Sigmoid colon (tissue), 7 donors: ENCODE data around the gene TOMM70. TPM values are rescaled to one million over a fixed set of nuclear protein-coding genes. Genes with fewer than 3 reads are reported as not detected.

ENCODE experiments used
- DNase-seq: peaks from one replicate; pipeline ENCODE4 v3.0.0-alpha.2; 2019
- H3K27ac ChIP-seq, 4 donors: fragments of 200-600 bp; sonication (generic); one replicate each; pipeline ENCODE4 v1.5.1; 2016 to 2019; ENCODE audit warnings: mild to moderate bottlenecking in 1 of 4
- H3K27me3 ChIP-seq, 3 donors: fragments of 200-600 bp; sonication (generic); one replicate each; pipeline ENCODE4 v1.5.1; 2019; ENCODE audit warnings: mild to moderate bottlenecking in 1 of 3
- H3K36me3 ChIP-seq, 4 donors: fragments of 200-600 bp; sonication (generic); one replicate each; pipeline ENCODE4 v1.5.1; 2016 to 2019
- H3K4me1 ChIP-seq, 4 donors: fragments of 200-600 bp; sonication (generic); one replicate each; pipeline ENCODE4 v1.5.1; 2017 to 2019
- H3K4me3 ChIP-seq, 4 donors: fragments of 200-600 bp; sonication (generic); one replicate each; pipeline ENCODE4 v1.5.1; 2017 to 2019; ENCODE audit warnings: mild to moderate bottlenecking in 2 of 4, moderate library complexity in 1 of 4
- H3K9me3 ChIP-seq, 4 donors: fragments of 200-600 bp in 3 of 4; sonication (generic) in 3 of 4; one replicate each; pipeline versions ENCODE4 v1.5.1 to v1.6.1; 2013 to 2019
- EP300 ChIP-seq, 4 donors: sonication (generic); formaldehyde crosslinking; IDR thresholded peaks; one replicate each; pipeline ENCODE4 v1.6.1; 2017; ENCODE audit warnings: antibody characterized with exemption in 4 of 4
- POLR2A ChIP-seq, 2 donors: fragments of 450-650 bp; IDR thresholded peaks; one replicate each; pipeline ENCODE4 v1.6.1; 2016; ENCODE audit warnings: antibody characterized with exemption in 2 of 2, mild to moderate bottlenecking in 2 of 2, moderate library complexity in 2 of 2
- POLR2AphosphoS5 ChIP-seq, 4 donors: sonication (generic); formaldehyde crosslinking; IDR thresholded peaks; one replicate each; pipeline ENCODE4 v1.6.1; 2017; ENCODE audit warnings: antibody characterized with exemption in 4 of 4
- WGBS, 2 donors: extraction: QIAGEN DNeasy Blood & Tissue Kit; methylation state at CpG; one replicate each; pipeline ENCODE4 v1.1.7; 2013; 5-methylcytosine and 5-hydroxymethylcytosine counted together
- intact Hi-C: fragments of 100-400 bp; cut with DNase I; formaldehyde crosslinking; loops from one replicate; pipeline ENCODE4 v1.15.1; 2023
- polyA plus RNA-seq, 3 donors: library from polyadenylated mRNA; stranded (reverse); fragments of 200-250 nt; gene quantifications; one replicate each; pipeline ENCODE4 v1.2.3, GENCODE V29; 2013
- total RNA-seq, 4 donors: library from RNA; depleted of rRNA; stranded (reverse); fragments of >200 nt; gene quantifications; one replicate each; pipeline ENCODE4 v1.1.0, GENCODE V29; 2016
- TF ChIP-seq, protein P1 (sequence below), 4 experiments: fragments of 450-650 bp in 3 of 4; fragments of 200-600 bp in 1 of 4; IDR thresholded peaks; one replicate each; pipeline ENCODE4 v1.5.1; 2016 to 2019; ENCODE audit warnings: antibody characterized with exemption in 4 of 4, mild to moderate bottlenecking in 3 of 4, moderate library complexity in 2 of 4
- donor health status: healthy with polysubstance abuse.
- donor health status: Bipolar disorder and iron deficiency.
- donor health status: healthy.

The TOMM70 gene
- total and polyA plus RNA-seq, 7 donors, result 17.4 to 54.9 (median 49.6) TPM

DNA sequence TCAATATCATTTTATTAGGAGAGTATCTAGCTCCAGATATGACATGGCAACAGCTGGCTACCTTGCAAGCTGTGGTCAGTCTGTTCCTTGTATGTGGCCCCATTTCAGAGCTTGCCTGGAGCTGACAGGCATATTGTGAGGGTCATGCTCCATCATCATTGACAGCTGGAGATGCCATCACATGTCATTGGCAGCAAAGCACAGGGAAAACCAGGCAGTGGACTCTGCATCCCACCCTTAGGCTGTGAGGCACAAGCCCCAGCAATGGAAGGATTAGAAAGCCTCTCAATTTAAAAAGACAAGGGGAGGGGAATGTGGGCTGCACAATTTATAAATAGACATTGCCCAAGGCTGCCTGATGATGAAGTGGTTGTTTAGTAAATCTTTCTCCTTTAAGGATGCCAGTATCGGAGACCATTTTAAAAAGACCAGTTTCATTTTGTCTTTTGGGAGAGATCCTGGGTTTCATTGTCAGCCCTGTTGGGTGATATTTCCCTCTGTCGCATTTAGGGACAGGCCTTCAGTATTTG, 28.4 kb upstream of the TOMM70 start:
- no peaks in the 10 kb centered on the region for H3K4me1 ChIP-seq
- no peak overlapping the region for H3K27ac ChIP-seq
- H3K9me3 ChIP-seq, result no peaks in the 10 kb centered on the region
- intact Hi-C loops, result no loop called here
- TF ChIP-seq EP300 (IDR thresholded peaks at IDR 0.05), result no peak
- DNase-seq, result no peak
- no peak overlapping the region for H3K4me3 ChIP-seq
- H3K27me3 ChIP-seq, result no peaks in the 10 kb centered on the region
- H3K36me3 ChIP-seq, result no peaks in the 10 kb centered on the region
- WGBS, 2 donors, result 91% methylated on average over 2 of the region's 2 CpGs

DNA sequence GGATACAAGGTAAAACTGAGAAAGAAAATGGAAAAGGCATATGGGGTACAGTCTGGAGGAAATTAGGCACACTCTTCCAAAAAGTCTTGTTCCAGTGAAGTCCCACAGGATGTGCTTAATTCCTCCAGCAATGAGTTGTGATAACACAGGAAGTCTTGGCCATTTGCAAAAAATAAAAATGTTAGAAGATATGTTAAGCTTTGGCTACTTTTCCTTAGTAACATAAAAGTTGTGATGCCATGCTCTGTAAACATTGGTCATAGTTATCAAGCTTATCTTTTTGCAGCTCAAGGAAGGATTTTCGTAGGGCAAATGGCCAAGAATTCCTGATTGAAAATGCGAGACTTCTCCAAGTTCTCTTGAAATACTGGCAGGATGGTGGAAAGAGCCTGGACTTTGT, 26.8 kb upstream of the TOMM70 start:
- WGBS, 2 donors, result 57 to 70% methylated on average over 2 of the region's 2 CpGs
- H3K27ac ChIP-seq, result no peak overlapping the region
- intact Hi-C loops, result no loop called here

DNA sequence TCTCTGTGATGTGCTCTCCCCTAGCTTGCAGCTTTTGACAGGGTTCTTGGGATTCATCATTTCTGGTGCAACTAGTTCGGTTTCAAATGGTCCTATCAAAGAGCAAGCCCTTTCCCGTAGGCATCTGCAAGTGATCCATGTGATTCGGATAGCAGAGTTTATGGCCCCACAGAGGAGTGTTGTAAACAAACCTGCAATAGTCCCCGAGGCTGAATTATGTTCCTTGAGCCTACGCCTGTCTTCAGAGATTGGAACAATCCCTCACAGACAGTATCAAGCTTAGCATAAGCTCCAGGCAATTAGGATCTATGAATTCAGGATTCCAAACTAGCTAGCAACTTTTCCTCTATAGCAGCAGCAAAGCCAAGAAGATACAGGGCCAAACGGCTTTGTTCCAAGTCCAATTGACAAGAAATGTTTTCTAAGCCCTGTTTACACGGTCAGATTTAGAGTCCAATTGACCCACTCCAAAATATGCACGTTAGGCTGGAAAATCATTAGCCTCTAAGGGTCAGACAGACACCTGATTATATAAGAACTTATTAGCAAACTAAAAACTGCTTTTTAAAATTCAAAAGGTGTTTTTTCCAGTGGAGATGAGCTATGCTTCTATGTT, 25.3 kb upstream of the TOMM70 start:
- intact Hi-C loops, result no loop called here
- Histone ChIP-seq H3K27ac (no peak overlapping the region), H3K27me3 (no peaks in the 10 kb centered on the region), H3K9me3 (no peaks in the 10 kb centered on the region), H3K4me3 (no peak overlapping the region), H3K4me1 (no peaks in the 10 kb centered on the region), H3K36me3 (no peaks in the 10 kb centered on the region)
- DNase-seq, result no peak
- 9 to 52% methylated on average over 8 of the region's 8 CpGs for WGBS, 2 donors
- TF ChIP-seq POLR2AphosphoS5 (IDR thresholded peaks at IDR 0.05), result no peak

More for the DNA sequence above, 26.8 kb upstream of the TOMM70 start:
- Histone ChIP-seq H3K9me3 (no peaks in the 10 kb centered on the region), H3K4me3 (no peak overlapping the region), H3K36me3 (no peaks in the 10 kb centered on the region), H3K27me3 (no peaks in the 10 kb centered on the region), H3K4me1 (no peaks in the 10 kb centered on the region)
- TF ChIP-seq POLR2A (IDR thresholded peaks at IDR 0.05) (no peak), POLR2AphosphoS5 (IDR thresholded peaks at IDR 0.05) (no peak), EP300 (IDR thresholded peaks at IDR 0.05) (no peak)
- TF ChIP-seq, protein P1, sequence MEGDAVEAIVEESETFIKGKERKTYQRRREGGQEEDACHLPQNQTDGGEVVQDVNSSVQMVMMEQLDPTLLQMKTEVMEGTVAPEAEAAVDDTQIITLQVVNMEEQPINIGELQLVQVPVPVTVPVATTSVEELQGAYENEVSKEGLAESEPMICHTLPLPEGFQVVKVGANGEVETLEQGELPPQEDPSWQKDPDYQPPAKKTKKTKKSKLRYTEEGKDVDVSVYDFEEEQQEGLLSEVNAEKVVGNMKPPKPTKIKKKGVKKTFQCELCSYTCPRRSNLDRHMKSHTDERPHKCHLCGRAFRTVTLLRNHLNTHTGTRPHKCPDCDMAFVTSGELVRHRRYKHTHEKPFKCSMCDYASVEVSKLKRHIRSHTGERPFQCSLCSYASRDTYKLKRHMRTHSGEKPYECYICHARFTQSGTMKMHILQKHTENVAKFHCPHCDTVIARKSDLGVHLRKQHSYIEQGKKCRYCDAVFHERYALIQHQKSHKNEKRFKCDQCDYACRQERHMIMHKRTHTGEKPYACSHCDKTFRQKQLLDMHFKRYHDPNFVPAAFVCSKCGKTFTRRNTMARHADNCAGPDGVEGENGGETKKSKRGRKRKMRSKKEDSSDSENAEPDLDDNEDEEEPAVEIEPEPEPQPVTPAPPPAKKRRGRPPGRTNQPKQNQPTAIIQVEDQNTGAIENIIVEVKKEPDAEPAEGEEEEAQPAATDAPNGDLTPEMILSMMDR (IDR thresholded peaks at IDR 0.05), result no peak
- DNase-seq, result no peak

DNA sequence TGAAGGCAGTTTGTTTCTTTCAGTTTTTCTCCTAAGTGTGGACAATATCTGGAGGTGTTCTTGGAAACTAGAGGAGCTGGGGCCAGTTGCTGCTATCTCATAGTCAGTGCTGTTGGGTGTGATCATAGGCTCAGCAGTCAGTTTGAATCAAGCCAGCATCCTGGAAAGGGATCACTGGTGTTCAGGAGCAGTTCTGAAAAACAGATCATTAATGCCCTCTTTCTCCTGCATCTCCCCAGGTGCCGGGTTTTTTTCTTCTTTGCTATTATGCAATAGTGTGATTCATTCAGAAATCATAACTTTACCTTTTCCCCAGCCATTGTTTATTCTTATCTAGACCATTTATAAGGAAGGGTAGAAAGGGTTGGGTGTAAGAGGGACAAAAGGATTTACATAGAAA, 24.4 kb upstream of the TOMM70 start:
- no peak for DNase-seq
- no peaks in the 10 kb centered on the region for H3K9me3 ChIP-seq
- TF ChIP-seq, protein P1 (IDR thresholded peaks at IDR 0.05), result no peak
- TF ChIP-seq POLR2A (IDR thresholded peaks at IDR 0.05) (no peak), POLR2AphosphoS5 (IDR thresholded peaks at IDR 0.05) (no peak), EP300 (IDR thresholded peaks at IDR 0.05) (no peak)
- intact Hi-C loops, result no loop called here
- no peaks in the 10 kb centered on the region for H3K4me1 ChIP-seq
- H3K27ac ChIP-seq, result no peak overlapping the region
- H3K4me3 ChIP-seq, result no peak overlapping the region
- H3K27me3 ChIP-seq, result no peaks in the 10 kb centered on the region
- 9 to 62% methylated on average over 1 of the region's 1 CpG for WGBS, 2 donors
- no peaks in the 10 kb centered on the region for H3K36me3 ChIP-seq

DNA sequence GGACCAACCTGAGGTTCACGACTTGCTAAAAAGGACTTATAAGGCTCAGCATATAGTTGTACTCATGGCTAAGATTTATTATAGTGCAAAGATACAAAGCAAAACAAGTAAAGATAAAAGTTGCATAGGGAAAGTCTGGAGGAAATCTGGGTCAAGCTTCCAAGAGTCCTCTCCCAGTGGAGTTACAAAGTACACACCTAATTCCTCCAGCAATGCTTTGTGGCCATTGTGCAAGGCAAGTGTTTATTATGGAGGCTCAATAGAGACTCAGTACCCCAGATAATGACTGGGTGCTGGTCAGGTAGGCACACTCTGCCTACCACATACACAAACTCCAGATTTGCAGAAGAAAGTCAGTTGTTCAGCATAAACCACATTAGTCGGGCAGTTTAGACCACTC, 23.4 kb upstream of the TOMM70 start:
- Histone ChIP-seq H3K27ac (no peak overlapping the region), H3K4me3 (no peak overlapping the region), H3K9me3 (no peaks in the 10 kb centered on the region), H3K4me1 (no peaks in the 10 kb centered on the region), H3K36me3 (no peaks in the 10 kb centered on the region), H3K27me3 (no peaks in the 10 kb centered on the region)
- DNase-seq, result no peak
- WGBS, 2 donors, result 92 to 93% methylated on average over 2 of the region's 2 CpGs
- TF ChIP-seq POLR2A (IDR thresholded peaks at IDR 0.05) (no peak), POLR2AphosphoS5 (IDR thresholded peaks at IDR 0.05) (no peak), EP300 (IDR thresholded peaks at IDR 0.05) (no peak)
- TF ChIP-seq, protein P1 (IDR thresholded peaks at IDR 0.05), result no peak
- intact Hi-C loops, result no loop called here

DNA sequence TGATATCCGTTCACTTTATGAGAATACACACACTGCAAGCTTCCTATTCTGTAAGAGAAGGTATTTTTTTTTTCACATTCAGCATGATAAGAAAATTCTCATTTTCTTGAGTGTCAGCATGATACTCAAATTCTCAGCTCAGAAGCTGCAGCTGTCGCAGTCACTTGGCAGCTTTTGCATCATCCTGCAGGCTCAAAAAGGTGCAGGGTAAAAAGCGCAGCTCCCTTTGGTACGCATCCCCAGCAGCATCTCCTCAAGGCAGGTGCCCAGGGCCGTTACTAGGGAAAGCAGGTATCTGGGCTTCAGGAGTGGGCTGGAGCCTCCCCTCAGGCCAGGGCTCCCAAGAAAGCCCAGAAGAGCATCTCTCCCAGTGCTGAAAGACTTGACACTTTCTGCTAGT, 22.7 kb upstream of the TOMM70 start:
- Histone ChIP-seq H3K4me3 (no peak overlapping the region), H3K27me3 (no peaks in the 10 kb centered on the region), H3K4me1 (no peaks in the 10 kb centered on the region), H3K9me3 (no peaks in the 10 kb centered on the region), H3K36me3 (no peaks in the 10 kb centered on the region), H3K27ac (no peak overlapping the region)
- TF ChIP-seq EP300 (IDR thresholded peaks at IDR 0.05) (no peak), POLR2A (IDR thresholded peaks at IDR 0.05) (no peak), POLR2AphosphoS5 (IDR thresholded peaks at IDR 0.05) (no peak)
- TF ChIP-seq, protein P1 (IDR thresholded peaks at IDR 0.05), result no peak
- WGBS, 2 donors, result 95 to 96% methylated on average over 5 of the region's 5 CpGs
- intact Hi-C loops, result no loop called here
- no peak for DNase-seq
